ENCODE measurements around the gene SPINK14. TPM values are rescaled to one million over a fixed set of nuclear protein-coding genes. Genes with fewer than 3 reads are reported as not detected.
A peak's percentile ranks its signal among the peaks of the same experiment; 100 is the strongest.

The SPINK14 gene
- total and polyA plus RNA-seq, 8 donors, result not detected

DNA sequence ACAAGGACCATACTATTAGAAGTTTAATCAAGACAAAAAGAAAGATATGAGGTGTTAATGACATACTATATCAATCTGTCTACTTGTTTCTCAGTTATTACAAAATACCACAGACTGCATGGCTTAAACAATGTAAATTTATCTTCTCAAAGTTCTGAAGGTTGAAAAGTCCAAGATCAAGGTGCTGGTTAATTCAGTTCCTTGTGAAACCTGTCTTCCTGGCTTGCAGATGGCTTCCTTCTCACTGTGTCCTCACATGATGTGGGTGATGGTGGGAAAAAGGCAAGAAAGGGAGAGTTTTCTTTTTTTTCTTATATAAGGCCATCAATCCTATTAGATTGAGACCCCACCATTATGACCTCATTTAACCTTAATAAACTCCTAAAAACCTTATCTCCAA, 15.6 kb upstream of the SPINK14 start:
- Histone ChIP-seq H3K4me1 (no peaks in the 10 kb centered on the region), H3K9me3 (peaks cover 0 to 4% of the 10 kb centered on the region in 2 donors), H3K4me3 (no peak overlapping the region), H3K36me3 (no peaks in the 10 kb centered on the region), H3K27ac (no peak overlapping the region), H3K27me3 (no peaks in the 10 kb centered on the region)
- intact Hi-C loops (cut with DNase I), result no loop called here
- ATAC-seq, result no peak
- DNase-seq, result no peak
- TF ChIP-seq, protein P1, sequence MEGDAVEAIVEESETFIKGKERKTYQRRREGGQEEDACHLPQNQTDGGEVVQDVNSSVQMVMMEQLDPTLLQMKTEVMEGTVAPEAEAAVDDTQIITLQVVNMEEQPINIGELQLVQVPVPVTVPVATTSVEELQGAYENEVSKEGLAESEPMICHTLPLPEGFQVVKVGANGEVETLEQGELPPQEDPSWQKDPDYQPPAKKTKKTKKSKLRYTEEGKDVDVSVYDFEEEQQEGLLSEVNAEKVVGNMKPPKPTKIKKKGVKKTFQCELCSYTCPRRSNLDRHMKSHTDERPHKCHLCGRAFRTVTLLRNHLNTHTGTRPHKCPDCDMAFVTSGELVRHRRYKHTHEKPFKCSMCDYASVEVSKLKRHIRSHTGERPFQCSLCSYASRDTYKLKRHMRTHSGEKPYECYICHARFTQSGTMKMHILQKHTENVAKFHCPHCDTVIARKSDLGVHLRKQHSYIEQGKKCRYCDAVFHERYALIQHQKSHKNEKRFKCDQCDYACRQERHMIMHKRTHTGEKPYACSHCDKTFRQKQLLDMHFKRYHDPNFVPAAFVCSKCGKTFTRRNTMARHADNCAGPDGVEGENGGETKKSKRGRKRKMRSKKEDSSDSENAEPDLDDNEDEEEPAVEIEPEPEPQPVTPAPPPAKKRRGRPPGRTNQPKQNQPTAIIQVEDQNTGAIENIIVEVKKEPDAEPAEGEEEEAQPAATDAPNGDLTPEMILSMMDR (IDR thresholded peaks at IDR 0.05), result no peak

- intact Hi-C loops (cut with DNase I), result no loop called here
- no peak for DNase-seq
- no peak for ATAC-seq
Measured at GRCh38 chr5:148156609-148157008, 11.7 kb upstream of the SPINK14 start.

GRCh38 chr5:148162038-148162437, 6.3 kb upstream of the SPINK14 start:
- TF ChIP-seq, protein P1 (IDR thresholded peaks at IDR 0.05), result no peak

More at GRCh38 chr5:148156609-148157008, 11.7 kb upstream of the SPINK14 start:
- Histone ChIP-seq H3K36me3 (no peaks in the 10 kb centered on the region), H3K27me3 (no peaks in the 10 kb centered on the region), H3K27ac (no peak overlapping the region), H3K4me3 (no peak overlapping the region), H3K9me3 (peaks cover 0 to 4% of the 10 kb centered on the region in 2 donors), H3K4me1 (no peaks in the 10 kb centered on the region)
- TF ChIP-seq, protein P1 (IDR thresholded peaks at IDR 0.05), result no peak

GRCh38 chr5:148163345-148163744, 5.0 kb upstream of the SPINK14 start:
- Histone ChIP-seq H3K9me3 (no peaks in the 10 kb centered on the region), H3K4me3 (no peak overlapping the region)

More at GRCh38 chr5:148162038-148162437, 6.3 kb upstream of the SPINK14 start:
- no peak for ATAC-seq
- no peaks in the 10 kb centered on the region for H3K4me1 ChIP-seq
- no peak overlapping the region for H3K27ac ChIP-seq
- H3K36me3 ChIP-seq, result no peaks in the 10 kb centered on the region
- no peak for DNase-seq
- H3K27me3 ChIP-seq, result no peaks in the 10 kb centered on the region
- no peaks in the 10 kb centered on the region for H3K9me3 ChIP-seq
- intact Hi-C loops (cut with DNase I), result no loop called here
- H3K4me3 ChIP-seq, result no peak overlapping the region

GRCh38 chr5:148166550-148167283, 1.6 kb upstream of the SPINK14 start:
- no peak overlapping the region for H3K4me3 ChIP-seq
- H3K36me3 ChIP-seq, result no peaks in the 10 kb centered on the region
- H3K27me3 ChIP-seq, result no peaks in the 10 kb centered on the region
- ATAC-seq (peak; percentile 69), DNase-seq (no peak)
- no peaks in the 10 kb centered on the region for H3K4me1 ChIP-seq
- peak overlapping the region in 1 of 2 donors; percentile 23 for H3K27ac ChIP-seq
- H3K9me3 ChIP-seq, result no peaks in the 10 kb centered on the region
- intact Hi-C loops (cut with DNase I), result no loop called here
- TF ChIP-seq, protein P1 (IDR thresholded peaks at IDR 0.05), result no peak

More at GRCh38 chr5:148163345-148163744, 5.0 kb upstream of the SPINK14 start:
- H3K27ac ChIP-seq, result no peak overlapping the region
- H3K27me3 ChIP-seq, result no peaks in the 10 kb centered on the region
- H3K36me3 ChIP-seq, result no peaks in the 10 kb centered on the region
- no peak for ATAC-seq
- TF ChIP-seq, protein P1 (IDR thresholded peaks at IDR 0.05), result no peak
- no peaks in the 10 kb centered on the region for H3K4me1 ChIP-seq
- intact Hi-C loops (cut with DNase I), result no loop called here
- no peak for DNase-seq
